Tibial nerve (tissue), 4 donors: ENCODE results near the gene GAR1. TPM values are rescaled to one million over a fixed set of nuclear protein-coding genes. Genes with fewer than 3 reads are reported as not detected.

Experiments used
- DNase-seq, 2 donors: peaks; one replicate each; pipeline ENCODE4 v3.0.0-alpha.2; 2019; ENCODE audit warnings: low spot score in 2 of 2
- H3K27ac ChIP-seq, 4 donors: fragments of 200-600 bp; sonication (generic) in 3 of 4; one replicate each; pipeline ENCODE4 v1.5.1; 2017 to 2019; ENCODE audit warnings: mild to moderate bottlenecking in 1 of 4
- H3K27me3 ChIP-seq, 2 donors: fragments of 200-600 bp; sonication (generic) in 1 of 2; one replicate each; pipeline versions ENCODE4 v1.5.1 to v1.6.0; 2017 to 2019
- H3K36me3 ChIP-seq, 3 donors: fragments of 200-600 bp; sonication (generic); one replicate each; pipeline ENCODE4 v1.5.1; 2018 to 2019
- H3K4me1 ChIP-seq, 4 donors: fragments of 200-600 bp; sonication (generic) in 3 of 4; one replicate each; pipeline ENCODE4 v1.5.1; 2017 to 2019
- H3K4me3 ChIP-seq, 4 donors: fragments of 200-600 bp; sonication (generic) in 3 of 4; one replicate each; pipeline ENCODE4 v1.5.1; 2017 to 2019; ENCODE audit warnings: mild to moderate bottlenecking in 1 of 4, moderate library complexity in 1 of 4
- H3K9me3 ChIP-seq, 4 donors: fragments of 200-600 bp; sonication (generic) in 3 of 4; one replicate each; pipeline ENCODE4 v1.5.1; 2017 to 2019
- CTCF ChIP-seq, 5 experiments: fragments of 200-600 bp in 3 of 5; fragments of 450-650 bp in 2 of 5; sonication (generic) in 3 of 5; IDR thresholded peaks; one replicate each; pipeline ENCODE4 v1.5.1; 2016 to 2019; ENCODE audit warnings: antibody characterized with exemption in 5 of 5, mild to moderate bottlenecking in 3 of 5, moderate library complexity in 2 of 5
- EP300 ChIP-seq, 2 donors: sonication (generic); formaldehyde crosslinking; IDR thresholded peaks; one replicate each; pipeline ENCODE4 v1.6.1; 2017; ENCODE audit warnings: antibody characterized with exemption in 2 of 2, mild to moderate bottlenecking in 1 of 2
- POLR2A ChIP-seq, 2 donors: fragments of 450-650 bp; IDR thresholded peaks; one replicate each; pipeline ENCODE4 v1.6.1; 2017; ENCODE audit warnings: antibody characterized with exemption in 2 of 2, mild to moderate bottlenecking in 2 of 2, moderate library complexity in 2 of 2
- WGBS, 2 donors: methylation state at CpG; one replicate each; pipeline ENCODE4 v1.1.5; 2018; 5-methylcytosine and 5-hydroxymethylcytosine counted together
- total RNA-seq, 4 donors: library from RNA; depleted of rRNA; stranded (reverse); fragments of >200 nt; gene quantifications; one replicate each; pipeline ENCODE4 v1.1.0, GENCODE V29; 2016

Gene GAR1
- total RNA-seq, 4 donors from 2014 or later = 6.3 to 9.0 (median 6.8) TPM

- no peaks in the 10 kb centered on the region for H3K36me3 ChIP-seq
- TF ChIP-seq POLR2A (IDR thresholded peaks at IDR 0.05) = no peak
- TF ChIP-seq CTCF (IDR thresholded peaks at IDR 0.05) = no peak
- TF ChIP-seq EP300 (IDR thresholded peaks at IDR 0.05) = no peak
- no peaks in the 10 kb centered on the region for H3K4me1 ChIP-seq
- H3K27ac ChIP-seq = no peak overlapping the region
- H3K4me3 ChIP-seq = no peak overlapping the region
- no peaks in the 10 kb centered on the region for H3K27me3 ChIP-seq
- DNase-seq = no peak
- no peaks in the 10 kb centered on the region for H3K9me3 ChIP-seq
- WGBS, 2 donors = 63 to 68% methylated on average over 11 of the region's 11 CpGs
Observed at GRCh38 chr4:109810552-109811387, 4.8 kb upstream of the GAR1 start.

GRCh38 chr4:109811707-109812106 lies 3.9 kb upstream of the GAR1 start:
- Histone ChIP-seq H3K9me3 (no peaks in the 10 kb centered on the region), H3K36me3 (no peaks in the 10 kb centered on the region), H3K27me3 (no peaks in the 10 kb centered on the region), H3K4me3 (no peak overlapping the region), H3K27ac (no peak overlapping the region), H3K4me1 (peaks cover 0 to 7% (median 3%) of the 10 kb centered on the region in 4 donors)
- DNase-seq = no peak
- 62 to 64% methylated on average over 3 of the region's 3 CpGs for WGBS, 2 donors
- no peak for TF ChIP-seq POLR2A (IDR thresholded peaks at IDR 0.05)
- TF ChIP-seq EP300 (IDR thresholded peaks at IDR 0.05) = no peak
- no peak for TF ChIP-seq CTCF (IDR thresholded peaks at IDR 0.05)

- no peak for DNase-seq
- Histone ChIP-seq H3K9me3 (no peaks in the 10 kb centered on the region), H3K4me3 (peak overlapping the region; percentile 45 to 82 (median 78)), H3K27ac (peak overlapping the region; percentile 60 to 90 (median 80)), H3K4me1 (peaks cover 0 to 35% (median 11%) of the 10 kb centered on the region in 4 donors), H3K27me3 (no peaks in the 10 kb centered on the region), H3K36me3 (peaks cover 0 to 15% (median 0%) of the 10 kb centered on the region in 3 donors)
- 1% methylated on average over 19 of the region's 19 CpGs for WGBS, 2 donors
- TF ChIP-seq EP300 (IDR thresholded peaks at IDR 0.05) (no peak), CTCF (IDR thresholded peaks at IDR 0.05) (no peak), POLR2A (IDR thresholded peaks at IDR 0.05) (no peak)
Observed at GRCh38 chr4:109816082-109816442, 500 bp downstream of the GAR1 start.

- H3K4me1 ChIP-seq = peaks cover 0 to 35% (median 11%) of the 10 kb centered on the region in 4 donors
- no peaks in the 10 kb centered on the region for H3K9me3 ChIP-seq
- TF ChIP-seq CTCF (IDR thresholded peaks at IDR 0.05) (no peak), POLR2A (IDR thresholded peaks at IDR 0.05) (no peak), EP300 (IDR thresholded peaks at IDR 0.05) (no peak)
- H3K27ac ChIP-seq = no peak overlapping the region
- WGBS, 2 donors = 73 to 74% methylated on average over 1 of the region's 1 CpG
- H3K27me3 ChIP-seq = no peaks in the 10 kb centered on the region
- H3K36me3 ChIP-seq = peaks cover 0 to 15% (median 0%) of the 10 kb centered on the region in 3 donors
- no peak overlapping the region for H3K4me3 ChIP-seq
- DNase-seq = no peak
Observed at GRCh38 chr4:109816894-109817293, 1.3 kb downstream of the GAR1 start.

GRCh38 chr4:109818268-109818667 lies 2.7 kb downstream of the GAR1 start:
- WGBS, 2 donors = 91 to 95% methylated on average over 4 of the region's 4 CpGs
- no peaks in the 10 kb centered on the region for H3K9me3 ChIP-seq

More at GRCh38 chr4:109818268-109818667, 2.7 kb downstream of the GAR1 start:
- no peak for TF ChIP-seq EP300 (IDR thresholded peaks at IDR 0.05)
- TF ChIP-seq CTCF (IDR thresholded peaks at IDR 0.05) = no peak
- no peak for TF ChIP-seq POLR2A (IDR thresholded peaks at IDR 0.05)
- Histone ChIP-seq H3K27ac (no peak overlapping the region), H3K4me3 (no peak overlapping the region), H3K27me3 (no peaks in the 10 kb centered on the region), H3K36me3 (peaks cover 0 to 26% (median 4%) of the 10 kb centered on the region in 3 donors), H3K4me1 (peaks cover 0 to 35% (median 11%) of the 10 kb centered on the region in 4 donors)
- DNase-seq = no peak
